ENCODE measurements around the gene RNF166.

The RNF166 gene

GRCh38 chr16:88690341-88691128 lies 15.7 kb downstream of the RNF166 start:
- POLR2A ChIA-PET = no interaction called here
- TF ChIP-seq ELF4 (IDR thresholded peaks at IDR 0.05) = no peak
- no peak for TF ChIP-seq CTBP1 (IDR thresholded peaks at IDR 0.05; ENCODE audit: borderline replicate concordance)
- TF ChIP-seq, protein P1, sequence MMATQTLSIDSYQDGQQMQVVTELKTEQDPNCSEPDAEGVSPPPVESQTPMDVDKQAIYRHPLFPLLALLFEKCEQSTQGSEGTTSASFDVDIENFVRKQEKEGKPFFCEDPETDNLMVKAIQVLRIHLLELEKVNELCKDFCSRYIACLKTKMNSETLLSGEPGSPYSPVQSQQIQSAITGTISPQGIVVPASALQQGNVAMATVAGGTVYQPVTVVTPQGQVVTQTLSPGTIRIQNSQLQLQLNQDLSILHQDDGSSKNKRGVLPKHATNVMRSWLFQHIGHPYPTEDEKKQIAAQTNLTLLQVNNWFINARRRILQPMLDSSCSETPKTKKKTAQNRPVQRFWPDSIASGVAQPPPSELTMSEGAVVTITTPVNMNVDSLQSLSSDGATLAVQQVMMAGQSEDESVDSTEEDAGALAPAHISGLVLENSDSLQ (IDR thresholded peaks at IDR 0.05) = no peak
- TF ChIP-seq LEF1 (IDR thresholded peaks at IDR 0.05; ENCODE audit: borderline replicate concordance) = no peak
- no peak for TF ChIP-seq ARNT (IDR thresholded peaks at IDR 0.05)
- no peak for TF ChIP-seq NFRKB (IDR thresholded peaks at IDR 0.05)
- TF ChIP-seq TARDBP (IDR thresholded peaks at IDR 0.05) = no peak
- no peak for TF ChIP-seq SP1 (IDR thresholded peaks at IDR 0.05)
- no peak for TF ChIP-seq ZNF384 (IDR thresholded peaks at IDR 0.05)
- no peak for TF ChIP-seq L3MBTL2 (conservative IDR thresholded peaks at IDR 0.05)
- no peak for TF ChIP-seq HDGF (IDR thresholded peaks at IDR 0.05; ENCODE audit: borderline replicate concordance)
- no peak for TF ChIP-seq BHLHE40 (IDR thresholded peaks at IDR 0.05; ENCODE audit: borderline replicate concordance)
- TF ChIP-seq FOXK2 (IDR thresholded peaks at IDR 0.05) = no peak
- no peak for TF ChIP-seq FOXA1 (IDR thresholded peaks at IDR 0.05)
- TF ChIP-seq FOXM1 (IDR thresholded peaks at IDR 0.05; ENCODE audit: borderline replicate concordance) = no peak
- TF ChIP-seq SUZ12 (IDR thresholded peaks at IDR 0.05) = no peak
- DNase-seq (ENCODE audit: extremely low spot score) = no peak
- CTCF ChIA-PET = no interaction called here

DNA sequence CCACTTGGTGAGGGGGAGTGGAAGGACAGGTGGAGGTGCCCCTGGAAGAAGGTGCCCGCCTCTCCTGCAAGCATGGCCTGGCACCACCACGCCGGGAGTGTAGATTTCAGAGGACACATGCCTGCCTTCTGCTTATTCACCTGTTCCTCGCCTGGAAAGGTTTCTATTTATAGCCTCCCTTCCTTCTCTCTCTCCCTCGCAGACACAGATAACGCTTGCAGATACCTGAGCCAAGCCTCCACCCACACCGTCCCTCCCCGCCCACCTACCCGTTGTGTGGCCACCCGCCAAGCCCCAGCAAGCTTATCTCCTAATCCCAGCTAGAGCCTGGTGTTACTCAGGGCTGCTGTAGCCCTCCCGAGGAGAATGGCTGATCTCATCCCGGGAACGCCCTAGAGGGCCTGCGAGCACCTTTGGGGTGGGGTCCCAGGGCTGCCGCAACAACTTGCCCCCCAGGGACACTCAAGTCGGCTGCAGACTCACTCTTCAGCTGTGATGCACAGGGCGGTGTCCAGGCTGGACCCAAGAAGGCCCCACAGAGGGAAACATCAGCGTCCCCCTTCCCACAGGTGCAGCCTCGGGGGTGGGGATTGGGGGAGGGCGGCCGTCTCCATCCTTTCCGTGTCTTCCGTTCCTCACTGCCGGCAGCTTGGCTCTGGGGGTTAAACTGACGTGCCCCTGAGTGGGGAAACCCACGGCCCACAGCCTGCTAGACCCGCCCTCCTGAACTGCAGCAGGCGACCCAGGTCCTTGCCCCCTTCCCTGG lies 18.0 kb downstream of the RNF166 start:
- DNase-seq (ENCODE audit: extremely low spot score) = no peak
- TF ChIP-seq ARNT (IDR thresholded peaks at IDR 0.05) (no peak), LEF1 (IDR thresholded peaks at IDR 0.05; ENCODE audit: borderline replicate concordance) (no peak), FOXA1 (IDR thresholded peaks at IDR 0.05) (no peak), BHLHE40 (IDR thresholded peaks at IDR 0.05; ENCODE audit: borderline replicate concordance) (no peak)
- TF ChIP-seq, protein P1 (IDR thresholded peaks at IDR 0.05) = no peak
- ChIA-PET CTCF (interaction anchor here (0.6 kb wide), 1 partner anchor 69 kb away, joined by 3 read pairs; no protein-coding TSS in a partner anchor), POLR2A (interaction anchor here (1.0 to 1.9 kb wide), 2 partner anchors 17 to 19 kb away, joined by 4 to 7 read pairs; no protein-coding TSS in a partner anchor)

DNA sequence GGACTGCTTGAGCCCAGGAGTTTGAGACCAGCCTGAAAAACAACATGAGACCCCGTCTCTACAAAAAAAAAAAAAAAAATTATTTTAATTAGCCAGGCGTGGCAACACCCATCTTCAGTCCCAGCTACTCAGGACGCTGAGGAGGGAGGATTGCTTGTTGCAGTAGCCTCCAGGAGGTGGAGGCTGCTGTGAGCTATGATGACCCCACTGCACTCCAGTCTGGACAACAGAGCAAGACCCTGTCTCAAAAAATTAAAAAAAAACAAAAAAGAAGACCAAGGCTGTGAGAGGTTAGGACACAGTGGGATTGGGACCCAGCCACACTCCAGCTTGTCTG lies 18.6 kb downstream of the RNF166 start:
- POLR2A ChIA-PET = interaction anchor here (1.0 to 1.9 kb wide), 2 partner anchors 18 to 19 kb away, joined by 4 to 7 read pairs; no protein-coding TSS in a partner anchor
- CTCF ChIA-PET = interaction anchor here (0.6 kb wide), 1 partner anchor 70 kb away, joined by 3 read pairs; no protein-coding TSS in a partner anchor
- no peak for TF ChIP-seq FOXA1 (IDR thresholded peaks at IDR 0.05)
- TF ChIP-seq HDGF (IDR thresholded peaks at IDR 0.05; ENCODE audit: borderline replicate concordance) = no peak
- no peak for TF ChIP-seq ELF4 (IDR thresholded peaks at IDR 0.05)
- TF ChIP-seq BHLHE40 (IDR thresholded peaks at IDR 0.05; ENCODE audit: borderline replicate concordance) = no peak
- no peak for TF ChIP-seq FOXM1 (IDR thresholded peaks at IDR 0.05; ENCODE audit: borderline replicate concordance)
- no peak for TF ChIP-seq CTBP1 (IDR thresholded peaks at IDR 0.05; ENCODE audit: borderline replicate concordance)
- no peak for TF ChIP-seq TARDBP (IDR thresholded peaks at IDR 0.05)
- TF ChIP-seq LEF1 (IDR thresholded peaks at IDR 0.05; ENCODE audit: borderline replicate concordance) = no peak
- TF ChIP-seq ARNT (IDR thresholded peaks at IDR 0.05) = no peak
- TF ChIP-seq SP1 (IDR thresholded peaks at IDR 0.05) = no peak
- no peak for TF ChIP-seq NFRKB (IDR thresholded peaks at IDR 0.05)
- no peak for TF ChIP-seq SUZ12 (IDR thresholded peaks at IDR 0.05)
- DNase-seq (ENCODE audit: extremely low spot score) = no peak

GRCh38 chr16:88687254-88687576 lies 19.0 kb downstream of the RNF166 start:
- ChIA-PET CTCF (no interaction called here), POLR2A (interaction anchor here (1.0 to 1.9 kb wide), 2 partner anchors 18 to 20 kb away, joined by 4 to 7 read pairs; no protein-coding TSS in a partner anchor)
- no peak for DNase-seq (ENCODE audit: extremely low spot score)
- TF ChIP-seq NFRKB (IDR thresholded peaks at IDR 0.05) (no peak), LEF1 (IDR thresholded peaks at IDR 0.05; ENCODE audit: borderline replicate concordance) (no peak), ELF4 (IDR thresholded peaks at IDR 0.05) (no peak), ARNT (IDR thresholded peaks at IDR 0.05) (no peak), FOXM1 (IDR thresholded peaks at IDR 0.05; ENCODE audit: borderline replicate concordance) (no peak), BHLHE40 (IDR thresholded peaks at IDR 0.05; ENCODE audit: borderline replicate concordance) (no peak), FOXK2 (IDR thresholded peaks at IDR 0.05) (no peak), L3MBTL2 (conservative IDR thresholded peaks at IDR 0.05) (no peak), CTBP1 (IDR thresholded peaks at IDR 0.05; ENCODE audit: borderline replicate concordance) (no peak), FOXA1 (IDR thresholded peaks at IDR 0.05) (no peak), ZNF384 (IDR thresholded peaks at IDR 0.05) (no peak), SP1 (IDR thresholded peaks at IDR 0.05) (no peak), SUZ12 (IDR thresholded peaks at IDR 0.05) (no peak), HDGF (IDR thresholded peaks at IDR 0.05; ENCODE audit: borderline replicate concordance) (no peak)

DNA sequence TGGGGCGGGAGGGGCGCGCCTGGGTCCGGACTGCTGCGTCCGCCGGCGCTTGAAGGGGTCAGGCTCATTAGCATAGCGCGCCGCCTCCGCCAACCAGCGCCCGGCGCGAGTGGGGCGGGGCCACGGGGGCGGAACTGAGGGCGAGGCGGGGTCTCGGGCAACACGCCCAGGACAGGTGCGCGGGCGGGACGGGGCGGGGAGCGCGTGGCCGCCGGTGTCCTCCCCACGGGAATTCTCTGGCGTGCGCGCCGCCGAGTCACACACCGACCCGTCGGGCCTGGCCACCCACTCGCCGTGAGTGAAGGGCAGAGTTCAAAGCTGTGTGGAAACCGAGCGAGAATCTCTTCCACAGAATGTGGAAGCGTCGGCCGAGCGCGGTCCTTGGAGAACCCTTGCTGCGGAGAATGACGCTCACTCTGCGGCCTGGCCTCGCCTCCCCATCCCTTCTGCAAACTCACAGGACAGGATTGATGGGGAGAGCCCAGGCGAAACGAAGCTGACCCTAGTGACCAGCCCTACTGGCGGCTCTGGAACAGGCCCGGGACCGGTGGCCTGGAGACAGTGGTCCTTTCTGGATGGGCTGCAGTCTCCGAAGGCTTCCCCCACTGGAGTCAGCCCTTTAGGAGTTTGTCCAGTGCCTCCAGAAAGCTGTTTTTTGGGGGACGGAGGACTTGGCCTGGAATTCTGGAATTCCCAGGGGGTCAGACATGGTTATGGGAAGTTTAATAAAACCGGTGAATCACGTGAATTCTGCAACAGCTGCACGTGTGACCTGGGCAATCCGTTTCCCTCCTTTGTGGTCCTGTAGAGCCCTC lies 19.6 kb downstream of the RNF166 start, which contains the start of gene SNAI3:
Gene SNAI3 (minus strand): TSS at position 69 of the 815 bp plus-strand sequence. CDS start 101 bp downstream, outside the sequence.
- TF ChIP-seq L3MBTL2 (conservative IDR thresholded peaks at IDR 0.05) = peak; percentile 41; the same call in 1 of the 2 replicates
- TF ChIP-seq BHLHE40 (IDR thresholded peaks at IDR 0.05; ENCODE audit: borderline replicate concordance) = no peak
- ChIA-PET CTCF (interaction anchor here (1.6 kb wide), 1 partner anchor 13 kb away, joined by 3 read pairs; no protein-coding TSS in a partner anchor), POLR2A (interaction anchor here (1.9 kb wide), 1 partner anchor 20 kb away, joined by 7 read pairs; no protein-coding TSS in a partner anchor)
- peak; percentile 93 for DNase-seq (ENCODE audit: extremely low spot score)
